SU-DHL-6 (cell line): ENCODE results near the gene PTTG1IP.
"Not testable (repeated sequence)": the region's sequence is repeated elsewhere in the genome, so short reads cannot be mapped to it uniquely, and the experiment has no call there.

Source experiments
- H2AFZ ChIP-seq: fragments of 200-600 bp; sonication (generic); 2 replicates; pipeline ENCODE4 v1.6.1; 2014; ENCODE audit warnings: low read depth, mild to moderate bottlenecking, moderate library complexity, mixed read lengths, antibody characterized with exemption, low read length; ENCODE audit not compliant: severe bottlenecking
- H3F3A ChIP-seq: fragments of 200-600 bp; shearing (Covaris generic); 2 replicates; pipeline ENCODE4 v1.6.0; 2016; ENCODE audit warnings: antibody characterized with exemption, mild to moderate bottlenecking; ENCODE audit not compliant: insufficient read depth
- H3K27ac ChIP-seq: fragments of 200-600 bp; sonication (generic); 2 replicates; pipeline ENCODE4 v1.5.1; 2016; ENCODE audit warnings: low read depth, mild to moderate bottlenecking, low read length, moderate library complexity, mixed read lengths
- H3K27me3 ChIP-seq: fragments of 200-600 bp; sonication (generic), shearing (Covaris generic); 2 replicates; pipeline ENCODE4 v1.6.0; 2014; ENCODE audit warnings: mild to moderate bottlenecking, low read length
- H3K36me3 ChIP-seq: fragments of 200-600 bp; sonication (generic); 2 replicates; pipeline ENCODE4 v1.6.1; 2014; ENCODE audit warnings: mild to moderate bottlenecking, low read length, mixed read lengths
- H3K4me2 ChIP-seq: fragments of 300-600, 200-600 bp; shearing (Covaris generic), sonication (generic); 2 replicates; pipeline ENCODE4 v1.6.0; 2014; ENCODE audit warnings: low read length, low read depth, mild to moderate bottlenecking; ENCODE audit not compliant: poor library complexity, severe bottlenecking
- H3K4me3 ChIP-seq: fragments of 200-600 bp; sonication (generic); 2 replicates; pipeline ENCODE4 v1.5.1; 2014; ENCODE audit warnings: antibody characterized with exemption, low read length, mild to moderate bottlenecking, mixed read lengths; ENCODE audit not compliant: insufficient read depth, poor library complexity, severe bottlenecking
- H3K79me2 ChIP-seq: fragments of 200-600 bp; sonication (generic); 2 replicates; pipeline ENCODE4 v1.6.1; 2014; ENCODE audit warnings: mild to moderate bottlenecking, low read length, moderate library complexity; ENCODE audit not compliant: insufficient read depth
- H3K9ac ChIP-seq: fragments of 200-600 bp; sonication (generic); 2 replicates; pipeline ENCODE4 v1.7.0; 2014; ENCODE audit warnings: mild to moderate bottlenecking, low read length
- H3K9me2 ChIP-seq: fragments of 200-600 bp; sonication (generic); replicated peaks from 2 replicates; pipeline ENCODE4 v1.6.1; 2014; ENCODE audit warnings: low read length; ENCODE audit not compliant: insufficient read depth
- H3K9me3 ChIP-seq: fragments of 200-600 bp; sonication (generic); 2 replicates; pipeline ENCODE4 v1.6.1; 2014; ENCODE audit warnings: low read length, mixed read lengths; ENCODE audit not compliant: insufficient read depth
- H4K20me1 ChIP-seq: fragments of 200-600 bp; sonication (generic); 2 replicates; pipeline ENCODE4 v1.6.1; 2014; ENCODE audit warnings: low read depth, mild to moderate bottlenecking, antibody characterized with exemption, low read length, moderate library complexity, mixed read lengths
- EZH2phosphoT487 ChIP-seq: fragments of 200-600 bp; sonication (generic), shearing (Covaris generic); conservative IDR thresholded peaks from 2 replicates; pipeline ENCODE4 v1.6.1; 2018; ENCODE audit warnings: mild to moderate bottlenecking, antibody characterized with exemption, low read length, moderate library complexity, mixed read lengths
- TF ChIP-seq, protein P1 (sequence below): fragments of 200-600 bp; sonication (generic); IDR thresholded peaks from one replicate; pipeline ENCODE4 v1.5.1; 2017; ENCODE audit warnings: antibody characterized with exemption, mild to moderate bottlenecking, low read length, moderate library complexity; ENCODE audit not compliant: insufficient read depth, poor library complexity, severe bottlenecking

Gene PTTG1IP

DNA sequence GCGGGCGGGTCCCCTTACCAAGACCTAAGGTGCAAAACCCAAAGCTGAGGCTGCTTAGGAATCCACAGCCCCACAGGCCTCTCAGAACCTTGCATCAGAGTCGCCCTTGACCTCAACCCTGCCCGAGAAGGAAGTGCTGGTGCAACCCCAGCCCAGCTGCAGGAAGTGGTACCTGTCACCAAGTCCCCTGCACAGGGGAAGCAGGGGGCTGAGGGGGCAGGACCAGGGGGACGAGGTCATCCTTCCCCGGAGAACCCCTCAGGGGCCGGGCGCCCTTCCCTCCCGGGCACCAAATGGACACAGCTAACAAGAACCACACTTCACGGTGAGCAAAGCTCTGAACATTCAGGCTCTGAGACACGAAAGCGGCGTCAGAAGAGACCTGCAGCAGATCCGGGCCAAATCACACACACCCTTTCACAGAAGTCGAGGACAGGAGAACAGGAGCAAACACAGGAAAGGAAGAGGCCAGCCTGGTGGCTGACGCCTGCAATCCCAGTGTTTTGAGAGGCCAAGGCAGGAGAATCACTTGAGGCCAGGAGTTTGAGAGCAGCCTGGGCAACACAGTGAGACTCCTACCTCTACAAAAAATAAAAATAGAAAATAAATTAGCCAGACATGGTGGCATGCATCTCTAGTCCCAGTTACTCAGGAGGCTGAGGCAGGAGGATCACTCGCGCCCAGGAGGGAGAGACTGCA, 40.8 kb upstream of the PTTG1IP start:
- Histone ChIP-seq H3K79me2 (no peaks in the 10 kb centered on the region), H3K27me3 (no peaks in the 10 kb centered on the region), H3K36me3 (no peaks in the 10 kb centered on the region), H2AFZ (no peak overlapping the region), H3K4me2 (no peak overlapping the region), H3K9me2 (no peaks in the 10 kb centered on the region), H3K9me3 (no peaks in the 10 kb centered on the region), H3K4me3 (no peak overlapping the region), H4K20me1 (no peaks in the 10 kb centered on the region), H3K27ac (no peak overlapping the region), H3K9ac (no peak overlapping the region), H3F3A (no peaks in the 10 kb centered on the region)
- TF ChIP-seq, protein P1, sequence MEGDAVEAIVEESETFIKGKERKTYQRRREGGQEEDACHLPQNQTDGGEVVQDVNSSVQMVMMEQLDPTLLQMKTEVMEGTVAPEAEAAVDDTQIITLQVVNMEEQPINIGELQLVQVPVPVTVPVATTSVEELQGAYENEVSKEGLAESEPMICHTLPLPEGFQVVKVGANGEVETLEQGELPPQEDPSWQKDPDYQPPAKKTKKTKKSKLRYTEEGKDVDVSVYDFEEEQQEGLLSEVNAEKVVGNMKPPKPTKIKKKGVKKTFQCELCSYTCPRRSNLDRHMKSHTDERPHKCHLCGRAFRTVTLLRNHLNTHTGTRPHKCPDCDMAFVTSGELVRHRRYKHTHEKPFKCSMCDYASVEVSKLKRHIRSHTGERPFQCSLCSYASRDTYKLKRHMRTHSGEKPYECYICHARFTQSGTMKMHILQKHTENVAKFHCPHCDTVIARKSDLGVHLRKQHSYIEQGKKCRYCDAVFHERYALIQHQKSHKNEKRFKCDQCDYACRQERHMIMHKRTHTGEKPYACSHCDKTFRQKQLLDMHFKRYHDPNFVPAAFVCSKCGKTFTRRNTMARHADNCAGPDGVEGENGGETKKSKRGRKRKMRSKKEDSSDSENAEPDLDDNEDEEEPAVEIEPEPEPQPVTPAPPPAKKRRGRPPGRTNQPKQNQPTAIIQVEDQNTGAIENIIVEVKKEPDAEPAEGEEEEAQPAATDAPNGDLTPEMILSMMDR = no peak

DNA sequence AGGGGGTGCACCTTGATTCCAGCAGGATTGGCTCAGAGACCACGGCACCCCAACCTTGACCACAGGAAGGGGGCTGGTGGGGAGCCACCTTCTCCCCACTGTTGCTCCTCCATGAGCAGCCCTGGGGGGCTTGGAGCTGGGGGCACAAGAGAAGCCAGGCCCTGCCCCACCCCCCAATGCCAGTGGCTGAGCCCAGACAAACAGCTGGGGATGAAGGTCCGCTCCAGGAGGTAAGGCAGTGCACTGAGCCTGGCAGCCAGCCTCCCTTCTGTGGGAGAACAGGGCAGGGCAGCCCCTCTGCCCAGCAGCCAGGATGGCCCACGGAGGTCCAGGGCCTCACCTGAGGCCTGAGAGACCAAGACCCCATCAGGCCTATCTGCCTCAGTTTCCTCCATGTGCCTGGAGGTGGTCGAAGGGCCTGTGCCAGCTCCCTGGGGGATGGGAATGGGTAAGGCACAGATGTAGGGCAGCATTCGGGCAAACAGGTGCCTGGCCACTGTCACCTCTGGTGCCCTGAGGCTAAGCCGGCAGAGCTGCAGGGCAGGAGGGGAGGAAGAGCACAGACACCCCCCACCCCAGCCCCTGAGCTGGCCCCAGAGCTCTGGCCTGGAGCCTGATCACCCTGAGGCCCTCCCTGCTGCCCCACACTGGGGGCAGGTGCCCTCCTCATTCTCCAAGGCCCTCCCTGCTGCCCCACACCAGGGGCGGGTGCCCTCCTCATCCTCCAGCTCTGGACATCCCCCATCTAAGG, 40.1 kb upstream of the PTTG1IP start:
- H3K27ac ChIP-seq = no peak overlapping the region
- no peaks in the 10 kb centered on the region for H3F3A ChIP-seq
- no peaks in the 10 kb centered on the region for H3K9me3 ChIP-seq
- no peak overlapping the region for H3K4me3 ChIP-seq
- H2AFZ ChIP-seq = no peak overlapping the region
- TF ChIP-seq, protein P1 = no peak
- TF ChIP-seq EZH2phosphoT487 = no peak
- H3K4me2 ChIP-seq = no peak overlapping the region
- no peaks in the 10 kb centered on the region for H3K36me3 ChIP-seq
- H3K27me3 ChIP-seq = no peaks in the 10 kb centered on the region
- no peak overlapping the region for H3K9ac ChIP-seq
- H4K20me1 ChIP-seq = no peaks in the 10 kb centered on the region
- no peaks in the 10 kb centered on the region for H3K9me2 ChIP-seq
- H3K79me2 ChIP-seq = no peaks in the 10 kb centered on the region

DNA sequence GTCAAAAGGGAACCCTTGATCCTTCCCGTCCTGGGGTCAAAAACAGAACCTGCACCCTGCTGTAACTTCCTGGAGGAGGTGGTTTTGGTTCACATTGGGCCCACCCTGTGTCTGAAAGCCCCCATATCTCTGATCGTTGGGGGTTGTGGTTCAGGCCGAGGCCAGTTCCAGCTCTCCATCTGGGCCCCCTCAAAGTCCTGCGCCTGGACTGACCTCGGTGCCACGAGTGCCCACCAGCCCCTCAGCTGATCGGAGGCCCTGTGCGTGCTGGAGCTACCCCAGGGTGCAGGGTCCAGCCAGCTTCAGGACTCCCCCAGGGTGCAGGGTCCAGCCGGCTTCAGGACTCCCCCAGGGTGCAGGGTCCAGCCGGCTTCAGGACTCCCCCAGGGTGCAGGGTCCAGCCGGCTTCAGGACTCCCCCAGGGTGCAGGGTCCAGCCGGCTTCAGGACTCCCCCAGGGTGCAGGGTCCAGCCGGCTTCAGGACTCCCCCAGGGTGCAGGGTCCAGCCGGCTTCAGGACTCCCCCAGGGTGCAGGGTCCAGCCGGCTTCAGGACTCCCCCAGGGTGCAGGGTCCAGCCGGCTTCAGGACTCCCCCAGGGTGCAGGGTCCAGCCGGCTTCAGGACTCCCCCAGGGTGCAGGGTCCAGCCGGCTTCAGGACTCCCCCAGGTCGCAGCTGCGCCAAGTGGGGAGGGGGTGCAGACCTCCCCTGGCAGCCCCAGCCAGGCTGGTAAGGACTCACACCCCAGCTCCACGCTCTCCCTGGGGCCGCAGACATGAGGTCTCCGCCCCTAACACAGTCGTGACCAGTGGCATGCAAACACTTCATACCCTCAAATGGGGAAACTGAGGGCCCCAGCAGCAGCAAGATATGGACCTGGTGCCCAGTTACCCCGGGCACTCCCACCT, 39.3 kb upstream of the PTTG1IP start:
- H3K9me2 ChIP-seq, H3F3A ChIP-seq, H3K4me3 ChIP-seq, H4K20me1 ChIP-seq, H3K27me3 ChIP-seq, H3K79me2 ChIP-seq, H3K27ac ChIP-seq, H3K9ac ChIP-seq, H3K9me3 ChIP-seq, H3K36me3 ChIP-seq, H3K4me2 ChIP-seq, H2AFZ ChIP-seq: not testable (repeated sequence)

DNA sequence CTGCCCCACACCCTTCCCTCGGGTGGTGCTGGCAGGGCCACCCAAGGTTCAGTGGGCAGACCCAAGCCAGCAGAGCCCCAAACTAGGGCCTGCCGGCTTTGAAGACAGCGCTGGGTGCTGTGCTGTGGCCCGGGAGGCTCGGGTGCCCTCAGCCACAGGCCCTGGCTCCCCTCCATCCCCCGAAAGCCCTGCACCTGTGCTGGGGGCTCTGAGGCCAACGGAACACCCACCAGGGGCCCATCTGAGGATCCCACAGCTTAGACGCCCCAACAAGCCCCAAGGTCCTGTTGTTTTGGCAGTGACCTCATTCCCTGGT, 38.6 kb upstream of the PTTG1IP start:
- Histone ChIP-seq H3F3A (no peaks in the 10 kb centered on the region), H3K4me2 (no peak overlapping the region), H3K9me2 (no peaks in the 10 kb centered on the region), H3K27me3 (no peaks in the 10 kb centered on the region), H3K9me3 (no peaks in the 10 kb centered on the region), H3K27ac (no peak overlapping the region), H4K20me1 (no peaks in the 10 kb centered on the region), H3K9ac (no peak overlapping the region), H3K79me2 (no peaks in the 10 kb centered on the region), H2AFZ (no peak overlapping the region), H3K36me3 (no peaks in the 10 kb centered on the region), H3K4me3 (no peak overlapping the region)
- no peak for TF ChIP-seq EZH2phosphoT487
- TF ChIP-seq, protein P1 = no peak
